ENCODE measurements around the gene TRIM32. TPM values are rescaled to one million over a fixed set of nuclear protein-coding genes. Genes with fewer than 3 reads are reported as not detected.

Gene TRIM32
- total RNA-seq, 1 experiment from 2014 or later = 40.5 TPM

- H3K9me3 ChIP-seq (ENCODE audit: insufficient read depth, low read depth) = peaks cover 3% of the 10 kb centered on the region; the same call in 1 of the 2 replicates
- H3K4me1 ChIP-seq (replicated peaks; ENCODE audit: insufficient read depth) = no peaks in the 10 kb centered on the region
- ChIA-PET POLR2A (ENCODE audit: unreplicated experiment) (no interaction called here), CTCF (no interaction called here)
- no TSS peak for BruUV-seq (replicated peaks)
- no peaks in the 10 kb centered on the region for H3K9me2 ChIP-seq (ENCODE audit: insufficient read depth)
- no peak for DNase-seq
- no peaks in the 10 kb centered on the region for H4K20me1 ChIP-seq (ENCODE audit: insufficient read depth)
- no peaks in the 10 kb centered on the region for H3F3A ChIP-seq (ENCODE audit: insufficient read depth, low read depth)
- H3K4me2 ChIP-seq = no peak overlapping the region
- no peaks in the 10 kb centered on the region for H3K27me3 ChIP-seq (ENCODE audit: insufficient read depth, low read depth)
- TF ChIP-seq EZH2 (IDR thresholded peaks at IDR 0.05; ENCODE audit: low read depth) (no peak), CTCF (conservative IDR thresholded peaks at IDR 0.05) (no peak)
- no peaks in the 10 kb centered on the region for H3K79me2 ChIP-seq (ENCODE audit: low read depth)
- H3K27ac ChIP-seq = no peak overlapping the region
- H3K4me3 ChIP-seq = no peak overlapping the region
- no peak overlapping the region for H2AFZ ChIP-seq
- H3K36me3 ChIP-seq (ENCODE audit: low read depth) = no peaks in the 10 kb centered on the region
- intact Hi-C loops (cut with micrococcal nuclease; ENCODE audit: unreplicated experiment) = no loop called here
Measured at GRCh38 chr9:116674210-116674980, 12.7 kb upstream of the TRIM32 start.

GRCh38 chr9:116683535-116683934 is 3.6 kb upstream of the TRIM32 start:
- ChIA-PET POLR2A (ENCODE audit: unreplicated experiment) (no interaction called here), CTCF (no interaction called here)
- no peak for DNase-seq
- BruUV-seq (replicated peaks) = no TSS peak
- Histone ChIP-seq H2AFZ (no peak overlapping the region), H3K9me3 (ENCODE audit: insufficient read depth, low read depth) (no peaks in the 10 kb centered on the region), H3K27me3 (ENCODE audit: insufficient read depth, low read depth) (no peaks in the 10 kb centered on the region), H3K27ac (no peak overlapping the region), H3F3A (ENCODE audit: insufficient read depth, low read depth) (no peaks in the 10 kb centered on the region; the same call in 1 of the 2 replicates), H3K9me2 (ENCODE audit: insufficient read depth) (no peaks in the 10 kb centered on the region), H3K79me2 (ENCODE audit: low read depth) (peaks cover 11% of the 10 kb centered on the region), H3K4me3 (no peak overlapping the region), H4K20me1 (ENCODE audit: insufficient read depth) (no peaks in the 10 kb centered on the region), H3K4me1 (replicated peaks; ENCODE audit: insufficient read depth) (peaks cover 19% of the 10 kb centered on the region), H3K4me2 (no peak overlapping the region), H3K36me3 (ENCODE audit: low read depth) (no peaks in the 10 kb centered on the region)
- intact Hi-C loops (cut with micrococcal nuclease; ENCODE audit: unreplicated experiment) = no loop called here
- TF ChIP-seq EZH2 (IDR thresholded peaks at IDR 0.05; ENCODE audit: low read depth) (no peak), CTCF (conservative IDR thresholded peaks at IDR 0.05) (no peak)

DNA sequence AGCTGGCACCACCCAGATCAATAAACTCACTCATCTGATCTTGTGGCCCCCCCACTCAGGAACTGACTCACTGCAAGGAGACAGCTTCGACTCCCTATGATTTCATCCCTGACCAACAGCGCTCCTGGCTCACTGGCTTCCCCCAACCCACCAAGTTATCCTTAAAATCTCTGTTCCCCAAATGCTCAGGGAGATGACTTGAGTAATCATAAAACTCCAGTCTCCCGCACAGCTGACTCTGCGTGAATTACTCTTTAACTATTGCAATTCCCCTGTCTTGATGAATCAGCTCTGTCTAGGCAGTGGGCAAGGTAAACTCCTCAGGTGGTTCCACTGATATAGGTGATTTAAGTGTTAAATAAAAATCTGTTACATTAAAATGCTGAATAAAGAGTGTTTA is 1.9 kb upstream of the TRIM32 start:
- POLR2A ChIA-PET (ENCODE audit: unreplicated experiment) = no interaction called here
- Histone ChIP-seq H4K20me1 (ENCODE audit: insufficient read depth) (no peaks in the 10 kb centered on the region), H3K36me3 (ENCODE audit: low read depth) (no peaks in the 10 kb centered on the region), H3K79me2 (ENCODE audit: low read depth) (peaks cover 28% of the 10 kb centered on the region), H3K9me2 (ENCODE audit: insufficient read depth) (no peaks in the 10 kb centered on the region), H3K4me2 (no peak overlapping the region), H3K4me3 (no peak overlapping the region), H3K9me3 (ENCODE audit: insufficient read depth, low read depth) (no peaks in the 10 kb centered on the region), H3F3A (ENCODE audit: insufficient read depth, low read depth) (no peaks in the 10 kb centered on the region; the same call in 1 of the 2 replicates), H2AFZ (no peak overlapping the region), H3K27me3 (ENCODE audit: insufficient read depth, low read depth) (no peaks in the 10 kb centered on the region), H3K4me1 (replicated peaks; ENCODE audit: insufficient read depth) (peaks cover 34% of the 10 kb centered on the region), H3K27ac (no peak overlapping the region)
- CTCF ChIA-PET = no interaction called here
- BruUV-seq (replicated peaks) = no TSS peak
- intact Hi-C loops (cut with micrococcal nuclease; ENCODE audit: unreplicated experiment) = no loop called here
- TF ChIP-seq EZH2 (IDR thresholded peaks at IDR 0.05; ENCODE audit: low read depth) (no peak), CTCF (conservative IDR thresholded peaks at IDR 0.05) (no peak)
- no peak for DNase-seq

Data from PC-9 (cell line).